PFSK-1 (cell line): ENCODE data around the gene CDRT15.

Source experiments
- FOXP2 ChIP-seq: optimal IDR thresholded peaks from 2 replicates; pipeline ENCODE3; 2011; ENCODE audit warnings: borderline replicate concordance, control low read depth, inconsistent platforms; ENCODE audit not compliant: insufficient read depth; ENCODE audit errors: extremely low read length, extremely low read depth
- POLR2AphosphoS5 ChIP-seq: IDR thresholded peaks from 2 replicates; pipeline ENCODE4 v1.6.1; 2012; ENCODE audit warnings: low read depth, mild to moderate bottlenecking, control low read depth, low read length, moderate library complexity
- SIN3A ChIP-seq: IDR thresholded peaks from 2 replicates; pipeline ENCODE4 v1.6.1; 2012; ENCODE audit warnings: mild to moderate bottlenecking, low read length, moderate library complexity, borderline replicate concordance; ENCODE audit not compliant: insufficient read depth
- TAF1 ChIP-seq: IDR thresholded peaks from 2 replicates; pipeline ENCODE4 v1.6.1; 2012; ENCODE audit warnings: low read length, control low read depth, borderline replicate concordance; ENCODE audit not compliant: insufficient read depth
- TF ChIP-seq, protein P1 (sequence below), 2 experiments: IDR thresholded peaks; 2 replicates each; pipeline versions ENCODE4 v1.6.1 to v1.8.0; 2011 to 2012; ENCODE audit warnings: low read depth in 2 of 2, low read length in 2 of 2, control low read depth in 1 of 2, inconsistent platforms in 1 of 2, mild to moderate bottlenecking in 1 of 2, moderate library complexity in 1 of 2; ENCODE audit not compliant: insufficient read depth in 1 of 2

DNA sequence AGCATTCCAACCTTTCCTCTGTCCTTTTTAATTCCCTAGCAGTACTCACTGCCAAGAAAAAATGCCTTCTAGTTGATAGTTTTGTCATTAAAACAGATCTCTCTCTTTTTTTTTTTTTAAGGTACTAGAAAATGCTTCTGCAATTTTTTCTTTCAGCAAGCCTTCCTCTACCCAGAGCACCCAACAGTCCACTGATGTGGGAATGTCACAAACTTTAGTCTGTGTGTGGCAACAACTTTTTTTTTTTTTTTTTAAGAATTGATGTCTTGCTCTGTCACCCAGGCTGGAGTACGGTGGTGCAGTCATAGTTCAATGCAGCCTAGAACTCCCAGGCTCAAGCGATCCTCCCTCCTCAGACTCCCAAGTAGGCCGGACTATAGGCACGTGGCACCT is 34.7 kb downstream of the CDRT15 start:
- TF ChIP-seq, protein P1, sequence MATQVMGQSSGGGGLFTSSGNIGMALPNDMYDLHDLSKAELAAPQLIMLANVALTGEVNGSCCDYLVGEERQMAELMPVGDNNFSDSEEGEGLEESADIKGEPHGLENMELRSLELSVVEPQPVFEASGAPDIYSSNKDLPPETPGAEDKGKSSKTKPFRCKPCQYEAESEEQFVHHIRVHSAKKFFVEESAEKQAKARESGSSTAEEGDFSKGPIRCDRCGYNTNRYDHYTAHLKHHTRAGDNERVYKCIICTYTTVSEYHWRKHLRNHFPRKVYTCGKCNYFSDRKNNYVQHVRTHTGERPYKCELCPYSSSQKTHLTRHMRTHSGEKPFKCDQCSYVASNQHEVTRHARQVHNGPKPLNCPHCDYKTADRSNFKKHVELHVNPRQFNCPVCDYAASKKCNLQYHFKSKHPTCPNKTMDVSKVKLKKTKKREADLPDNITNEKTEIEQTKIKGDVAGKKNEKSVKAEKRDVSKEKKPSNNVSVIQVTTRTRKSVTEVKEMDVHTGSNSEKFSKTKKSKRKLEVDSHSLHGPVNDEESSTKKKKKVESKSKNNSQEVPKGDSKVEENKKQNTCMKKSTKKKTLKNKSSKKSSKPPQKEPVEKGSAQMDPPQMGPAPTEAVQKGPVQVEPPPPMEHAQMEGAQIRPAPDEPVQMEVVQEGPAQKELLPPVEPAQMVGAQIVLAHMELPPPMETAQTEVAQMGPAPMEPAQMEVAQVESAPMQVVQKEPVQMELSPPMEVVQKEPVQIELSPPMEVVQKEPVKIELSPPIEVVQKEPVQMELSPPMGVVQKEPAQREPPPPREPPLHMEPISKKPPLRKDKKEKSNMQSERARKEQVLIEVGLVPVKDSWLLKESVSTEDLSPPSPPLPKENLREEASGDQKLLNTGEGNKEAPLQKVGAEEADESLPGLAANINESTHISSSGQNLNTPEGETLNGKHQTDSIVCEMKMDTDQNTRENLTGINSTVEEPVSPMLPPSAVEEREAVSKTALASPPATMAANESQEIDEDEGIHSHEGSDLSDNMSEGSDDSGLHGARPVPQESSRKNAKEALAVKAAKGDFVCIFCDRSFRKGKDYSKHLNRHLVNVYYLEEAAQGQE (IDR thresholded peaks at IDR 0.05; ENCODE audit: insufficient read depth in 1 of 2, low read depth in 2 of 2, low read length in 2 of 2) = no peak
- TF ChIP-seq POLR2AphosphoS5 (no peak), TAF1 (no peak), SIN3A (no peak), FOXP2 (no peak)
